ENCODE data around the gene DLGAP1.

The DLGAP1 gene

GRCh38 chr18:3634250-3634939 is 820.7 kb downstream of the DLGAP1 start:
- no peak for TF ChIP-seq CTCF (conservative IDR thresholded peaks at IDR 0.05; ENCODE audit: control insufficient read depth, insufficient read depth, low read depth, low read length)
- no peak overlapping the region for H3K4me3 ChIP-seq (ENCODE audit: control insufficient read depth, low read depth, low read length)
- DNase-seq (ENCODE audit: low read depth) = no peak

GRCh38 chr18:3631887-3632286 is 823.2 kb downstream of the DLGAP1 start:
- DNase-seq (ENCODE audit: low read depth) = no peak
- no peak overlapping the region for H3K4me3 ChIP-seq (ENCODE audit: control insufficient read depth, low read depth, low read length)
- TF ChIP-seq CTCF (conservative IDR thresholded peaks at IDR 0.05; ENCODE audit: control insufficient read depth, insufficient read depth, low read depth, low read length) = no peak

- no peak for DNase-seq (ENCODE audit: low read depth)
- H3K4me3 ChIP-seq (ENCODE audit: control insufficient read depth, low read depth, low read length) = no peak overlapping the region
- TF ChIP-seq CTCF (conservative IDR thresholded peaks at IDR 0.05; ENCODE audit: control insufficient read depth, insufficient read depth, low read depth, low read length) = no peak
Measured at GRCh38 chr18:3626929-3627458, 828.1 kb downstream of the DLGAP1 start.

GRCh38 chr18:3625742-3626091 is 829.4 kb downstream of the DLGAP1 start:
- no peak overlapping the region for H3K4me3 ChIP-seq (ENCODE audit: control insufficient read depth, low read depth, low read length)
- DNase-seq (ENCODE audit: low read depth) = no peak

GRCh38 chr18:3624935-3625741 is 830.0 kb downstream of the DLGAP1 start:
- DNase-seq (ENCODE audit: low read depth) = peak; percentile 97
- no peak for TF ChIP-seq CTCF (conservative IDR thresholded peaks at IDR 0.05; ENCODE audit: control insufficient read depth, insufficient read depth, low read depth, low read length)
- no peak overlapping the region for H3K4me3 ChIP-seq (ENCODE audit: control insufficient read depth, low read depth, low read length)

More at GRCh38 chr18:3625742-3626091, 829.4 kb downstream of the DLGAP1 start:
- no peak for TF ChIP-seq CTCF (conservative IDR thresholded peaks at IDR 0.05; ENCODE audit: control insufficient read depth, insufficient read depth, low read depth, low read length)

- TF ChIP-seq CTCF (conservative IDR thresholded peaks at IDR 0.05; ENCODE audit: control insufficient read depth, insufficient read depth, low read depth, low read length) = no peak
- peak overlapping the region; percentile 33 for H3K4me3 ChIP-seq (ENCODE audit: control insufficient read depth, low read depth, low read length)
- no peak for DNase-seq (ENCODE audit: low read depth)
Measured at GRCh38 chr18:3624546-3624934, 830.6 kb downstream of the DLGAP1 start.
